KMS-11 (cell line): ENCODE results near the gene DGUOK.

Experiments used
- H2AFZ ChIP-seq: fragments of 200-600 bp; sonication (generic); 2 replicates; pipeline ENCODE4 v1.6.1; 2016; ENCODE audit warnings: antibody characterized with exemption, mixed run types, low read depth
- H3K27ac ChIP-seq: fragments of 200-600 bp; sonication (generic); 2 replicates; pipeline ENCODE4 v1.6.1; 2016; ENCODE audit warnings: mild to moderate bottlenecking, mixed run types
- H3K27me3 ChIP-seq: fragments of 200-600 bp; sonication (generic); 2 replicates; pipeline ENCODE4 v1.6.1; 2017; ENCODE audit warnings: mild to moderate bottlenecking, low read depth, mixed run types, moderate library complexity; ENCODE audit not compliant: insufficient read depth
- H3K36me3 ChIP-seq: fragments of 200-600 bp; sonication (generic); 2 replicates; pipeline ENCODE4 v1.6.1; 2017; ENCODE audit warnings: mild to moderate bottlenecking, mixed run types; ENCODE audit not compliant: insufficient read depth
- H3K4me1 ChIP-seq: fragments of 200-600 bp; sonication (generic); 2 replicates; pipeline ENCODE4 v1.6.1; 2016; ENCODE audit warnings: mild to moderate bottlenecking, low read depth, mixed run types; ENCODE audit not compliant: poor library complexity, severe bottlenecking
- H3K4me2 ChIP-seq: fragments of 200-600 bp; sonication (generic); 2 replicates; pipeline ENCODE4 v1.7.0; 2016; ENCODE audit warnings: mild to moderate bottlenecking, mixed run types
- H3K4me3 ChIP-seq: fragments of 200-600 bp; sonication (generic); IDR thresholded peaks from 2 replicates; pipeline ENCODE4 v1.6.1; 2017; ENCODE audit warnings: low read depth, low read length, mixed read lengths; ENCODE audit not compliant: insufficient read depth
- H3K79me2 ChIP-seq: fragments of 200-600 bp; sonication (generic); 2 replicates; pipeline ENCODE4 v1.6.1; 2016; ENCODE audit warnings: low read depth, mixed run types; ENCODE audit not compliant: insufficient read depth
- H3K9ac ChIP-seq: fragments of 200-600 bp; sonication (generic); 2 replicates; pipeline ENCODE4 v1.6.1; 2016; ENCODE audit warnings: mild to moderate bottlenecking, mixed run types
- H4K20me1 ChIP-seq: fragments of 200-600 bp; sonication (generic); 2 replicates; pipeline ENCODE4 v1.6.1; 2016; ENCODE audit warnings: mild to moderate bottlenecking, mixed run types; ENCODE audit not compliant: insufficient read depth
- TF ChIP-seq, protein P1 (sequence below): fragments of 200-600 bp; sonication (generic); conservative IDR thresholded peaks from 2 replicates; pipeline ENCODE4 v1.6.1; 2017; ENCODE audit warnings: low read depth, mild to moderate bottlenecking, antibody characterized with exemption, low read length, moderate library complexity, mixed read lengths

DGUOK gene

DNA sequence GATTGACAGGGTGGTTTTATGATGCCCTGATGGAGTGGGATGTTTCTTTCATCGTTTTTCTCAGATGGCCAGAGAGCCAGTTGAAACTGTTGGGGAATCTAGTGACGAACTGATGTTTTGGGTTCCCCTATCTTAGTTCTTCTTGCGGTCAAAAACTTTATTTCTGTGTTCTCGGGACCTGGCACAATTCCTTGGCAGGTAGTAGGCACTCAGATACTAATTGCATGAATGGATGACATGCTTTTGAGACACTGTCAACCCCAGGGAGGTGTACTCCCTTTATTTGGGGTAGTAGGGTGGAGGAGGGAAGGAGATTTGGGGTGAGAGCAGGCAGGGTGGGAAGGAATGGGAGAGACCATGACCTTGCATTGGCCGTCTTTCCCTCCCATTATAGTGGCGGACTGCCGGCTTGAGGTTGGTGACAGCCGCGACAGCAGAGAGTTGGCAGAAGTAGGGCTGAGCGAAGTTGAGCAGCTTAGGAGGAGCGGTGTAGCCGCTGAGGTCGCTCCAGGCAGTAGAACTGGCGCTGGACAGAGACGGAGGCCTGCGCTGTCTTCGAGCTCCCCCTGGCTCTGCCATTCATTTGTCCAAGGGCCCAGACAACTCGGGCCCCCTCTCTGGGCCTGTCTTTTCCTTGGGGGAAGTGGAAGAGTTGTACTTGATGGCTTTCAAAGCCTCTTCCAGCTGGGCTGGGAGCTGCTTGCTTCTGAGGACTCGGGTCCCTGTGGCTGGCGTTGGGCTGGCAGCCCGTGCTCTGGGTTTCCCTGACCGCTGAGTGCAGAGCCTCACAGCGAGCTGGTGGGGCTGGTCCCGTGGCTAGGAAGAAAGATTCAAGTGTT is 60.6 kb downstream of the DGUOK start:
- no peak overlapping the region for H3K27ac ChIP-seq
- TF ChIP-seq, protein P1, sequence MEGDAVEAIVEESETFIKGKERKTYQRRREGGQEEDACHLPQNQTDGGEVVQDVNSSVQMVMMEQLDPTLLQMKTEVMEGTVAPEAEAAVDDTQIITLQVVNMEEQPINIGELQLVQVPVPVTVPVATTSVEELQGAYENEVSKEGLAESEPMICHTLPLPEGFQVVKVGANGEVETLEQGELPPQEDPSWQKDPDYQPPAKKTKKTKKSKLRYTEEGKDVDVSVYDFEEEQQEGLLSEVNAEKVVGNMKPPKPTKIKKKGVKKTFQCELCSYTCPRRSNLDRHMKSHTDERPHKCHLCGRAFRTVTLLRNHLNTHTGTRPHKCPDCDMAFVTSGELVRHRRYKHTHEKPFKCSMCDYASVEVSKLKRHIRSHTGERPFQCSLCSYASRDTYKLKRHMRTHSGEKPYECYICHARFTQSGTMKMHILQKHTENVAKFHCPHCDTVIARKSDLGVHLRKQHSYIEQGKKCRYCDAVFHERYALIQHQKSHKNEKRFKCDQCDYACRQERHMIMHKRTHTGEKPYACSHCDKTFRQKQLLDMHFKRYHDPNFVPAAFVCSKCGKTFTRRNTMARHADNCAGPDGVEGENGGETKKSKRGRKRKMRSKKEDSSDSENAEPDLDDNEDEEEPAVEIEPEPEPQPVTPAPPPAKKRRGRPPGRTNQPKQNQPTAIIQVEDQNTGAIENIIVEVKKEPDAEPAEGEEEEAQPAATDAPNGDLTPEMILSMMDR, result no peak
- H2AFZ ChIP-seq, result no peak overlapping the region
- H3K9ac ChIP-seq, result no peak overlapping the region
- peak overlapping the region; percentile 30 for H3K4me3 ChIP-seq
- H3K79me2 ChIP-seq, result peaks cover 57% of the 10 kb centered on the region
- H3K27me3 ChIP-seq, result no peaks in the 10 kb centered on the region; the same call in 1 of the 2 replicates
- H3K4me2 ChIP-seq, result peak overlapping the region; percentile 98
- no peaks in the 10 kb centered on the region for H3K36me3 ChIP-seq
- H3K4me1 ChIP-seq, result peaks cover 40% of the 10 kb centered on the region
- H4K20me1 ChIP-seq, result no peaks in the 10 kb centered on the region

DNA sequence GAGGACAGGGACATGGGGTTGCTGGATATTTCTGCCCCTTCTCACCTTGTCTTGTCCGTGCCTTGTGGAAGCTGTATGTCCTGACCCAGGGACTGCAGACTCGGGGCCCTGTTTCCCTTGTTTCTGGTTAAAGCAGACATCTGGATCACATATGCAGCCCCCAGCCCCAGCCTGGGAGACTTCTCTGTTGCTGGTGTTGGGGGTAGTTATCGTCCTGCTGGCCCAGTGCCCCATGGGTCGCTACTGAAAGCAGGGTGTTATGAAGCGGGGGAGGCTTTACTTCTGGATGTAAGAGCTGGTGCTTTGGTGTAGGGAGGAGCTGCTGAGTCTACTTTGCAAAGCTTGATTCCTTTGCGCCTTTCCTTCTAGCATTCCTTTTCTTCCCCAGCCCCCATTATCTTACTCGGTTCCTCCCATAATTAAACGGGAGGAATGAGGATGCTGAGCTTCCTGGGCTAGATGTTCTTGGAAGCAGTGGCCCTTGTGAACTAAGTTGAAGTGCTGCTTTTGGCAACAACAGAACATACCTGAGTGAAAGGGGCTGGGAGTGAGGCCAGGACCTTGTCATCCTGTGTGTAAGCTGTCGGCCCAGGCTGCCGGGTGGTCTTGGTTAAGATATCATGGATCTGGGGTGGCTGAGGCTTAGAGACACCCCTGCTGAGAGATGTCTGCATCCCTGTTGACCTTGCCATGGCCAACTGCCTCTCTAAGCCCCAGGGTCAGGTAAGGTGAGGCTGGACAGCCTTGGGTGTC is 61.4 kb downstream of the DGUOK start:
- Histone ChIP-seq H3K9ac (no peak overlapping the region), H4K20me1 (no peaks in the 10 kb centered on the region), H3K4me1 (peaks cover 40% of the 10 kb centered on the region), H3K27me3 (no peaks in the 10 kb centered on the region), H3K4me3 (peak overlapping the region; percentile 30), H3K4me2 (peak overlapping the region; percentile 98), H2AFZ (no peak overlapping the region), H3K36me3 (no peaks in the 10 kb centered on the region), H3K27ac (no peak overlapping the region), H3K79me2 (peaks cover 65% of the 10 kb centered on the region)
- TF ChIP-seq, protein P1, result no peak

DNA sequence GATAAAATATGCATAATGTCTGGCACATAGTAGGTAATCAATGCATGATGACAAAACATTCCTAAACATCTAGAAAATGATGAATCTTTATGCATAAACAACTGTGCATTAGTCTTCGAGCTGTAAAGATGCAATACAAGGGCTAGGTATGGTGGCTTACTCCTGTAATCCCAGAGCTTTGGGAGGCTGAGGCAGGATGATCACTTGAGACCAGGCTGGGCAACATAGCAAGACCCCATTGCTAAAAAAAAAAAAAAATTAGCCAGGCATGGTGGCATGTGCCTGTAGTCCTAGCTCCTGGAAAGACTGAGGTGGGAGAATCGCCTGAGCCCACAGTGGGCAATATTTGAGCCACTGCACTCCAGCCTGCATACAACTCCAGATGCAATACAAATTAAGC is 63.3 kb downstream of the DGUOK start:
- Histone ChIP-seq H3K79me2 (peaks cover 81% of the 10 kb centered on the region), H2AFZ (no peak overlapping the region), H3K27ac (no peak overlapping the region), H3K4me3 (no peak overlapping the region), H3K36me3 (no peaks in the 10 kb centered on the region), H3K9ac (no peak overlapping the region), H3K4me2 (no peak overlapping the region), H3K27me3 (no peaks in the 10 kb centered on the region), H4K20me1 (no peaks in the 10 kb centered on the region; the same call in 1 of the 2 replicates), H3K4me1 (peaks cover 28% of the 10 kb centered on the region)
- TF ChIP-seq, protein P1, result no peak

DNA sequence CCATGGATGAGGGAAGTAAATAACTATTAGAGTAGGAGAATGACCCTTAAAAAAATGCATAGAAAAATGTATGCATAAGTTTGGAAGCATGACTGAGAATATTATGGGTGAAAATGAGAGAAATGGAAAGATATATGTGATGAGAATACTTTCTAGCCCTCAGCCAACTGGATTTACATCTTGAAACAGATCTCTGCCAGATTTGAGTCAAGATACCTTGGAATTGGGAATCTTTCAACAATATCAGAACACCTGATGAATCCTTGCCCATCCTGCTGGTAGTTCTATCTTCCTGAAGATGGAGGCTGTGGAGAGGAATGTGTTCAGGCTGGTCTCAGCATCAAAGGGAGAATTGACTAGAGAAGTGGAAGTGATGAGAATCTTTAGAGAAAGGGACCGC is 63.9 kb downstream of the DGUOK start:
- Histone ChIP-seq H4K20me1 (no peaks in the 10 kb centered on the region; the same call in 1 of the 2 replicates), H3K4me1 (peaks cover 28% of the 10 kb centered on the region), H3K9ac (no peak overlapping the region), H3K36me3 (no peaks in the 10 kb centered on the region), H2AFZ (no peak overlapping the region), H3K27me3 (no peaks in the 10 kb centered on the region), H3K4me3 (no peak overlapping the region), H3K27ac (no peak overlapping the region), H3K79me2 (peaks cover 85% of the 10 kb centered on the region), H3K4me2 (no peak overlapping the region)
- TF ChIP-seq, protein P1, result no peak
